Stimulated activated CD4-positive, alpha-beta T cell treated with anti-CD3 and anti-CD28 coated beads, Interleukin-12 subunit alpha, Interleukin-12 subunit beta, amount 100 ng/mL, for 4 hours (primary cell): ENCODE measurements around the gene HES7.
"Not testable (repeated sequence)": the region's sequence is repeated elsewhere in the genome, so short reads cannot be mapped to it uniquely, and the experiment has no call there.

Experiments used
- DNase-seq: peaks from one replicate; pipeline ENCODE4 v3.0.0-alpha.2; 2020

HES7 gene

DNA sequence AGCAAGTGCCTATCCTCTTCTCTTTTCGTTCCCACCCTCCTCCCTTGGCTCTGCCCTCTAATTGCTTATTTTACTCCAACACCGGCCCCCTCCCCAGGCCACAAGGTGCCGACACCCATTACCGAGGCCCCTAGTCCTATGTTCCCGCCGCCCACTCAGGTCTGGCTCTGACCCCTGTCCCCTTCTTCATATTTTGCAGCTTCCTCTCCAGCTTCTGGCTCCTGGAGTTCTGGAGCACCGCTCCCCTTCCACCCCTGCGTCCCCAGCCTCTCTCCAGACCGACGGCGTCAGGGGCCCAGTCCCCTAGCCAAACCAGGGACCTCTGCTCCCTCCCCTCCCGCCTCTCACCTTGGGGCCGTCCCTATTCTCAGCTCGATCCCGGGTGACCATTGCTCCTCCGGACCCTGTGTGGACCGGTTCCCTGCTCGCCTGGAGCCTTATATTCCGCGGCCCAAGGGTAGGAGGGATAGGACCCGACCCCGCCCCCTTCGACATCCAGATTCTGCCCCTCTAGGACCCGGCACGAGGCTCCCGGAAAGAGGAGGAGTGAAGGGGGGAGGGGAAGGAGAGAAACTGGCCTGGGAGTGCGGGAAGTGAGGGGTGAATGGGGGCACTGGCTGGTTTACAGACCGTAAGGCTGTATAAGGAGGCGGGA, at the start of gene HES7:
HES7 (minus strand) TSS at position 412 of the 655 bp plus-strand sequence; CDS start at position 390, 22 bp downstream.
- peak; percentile 11 for DNase-seq

DNA sequence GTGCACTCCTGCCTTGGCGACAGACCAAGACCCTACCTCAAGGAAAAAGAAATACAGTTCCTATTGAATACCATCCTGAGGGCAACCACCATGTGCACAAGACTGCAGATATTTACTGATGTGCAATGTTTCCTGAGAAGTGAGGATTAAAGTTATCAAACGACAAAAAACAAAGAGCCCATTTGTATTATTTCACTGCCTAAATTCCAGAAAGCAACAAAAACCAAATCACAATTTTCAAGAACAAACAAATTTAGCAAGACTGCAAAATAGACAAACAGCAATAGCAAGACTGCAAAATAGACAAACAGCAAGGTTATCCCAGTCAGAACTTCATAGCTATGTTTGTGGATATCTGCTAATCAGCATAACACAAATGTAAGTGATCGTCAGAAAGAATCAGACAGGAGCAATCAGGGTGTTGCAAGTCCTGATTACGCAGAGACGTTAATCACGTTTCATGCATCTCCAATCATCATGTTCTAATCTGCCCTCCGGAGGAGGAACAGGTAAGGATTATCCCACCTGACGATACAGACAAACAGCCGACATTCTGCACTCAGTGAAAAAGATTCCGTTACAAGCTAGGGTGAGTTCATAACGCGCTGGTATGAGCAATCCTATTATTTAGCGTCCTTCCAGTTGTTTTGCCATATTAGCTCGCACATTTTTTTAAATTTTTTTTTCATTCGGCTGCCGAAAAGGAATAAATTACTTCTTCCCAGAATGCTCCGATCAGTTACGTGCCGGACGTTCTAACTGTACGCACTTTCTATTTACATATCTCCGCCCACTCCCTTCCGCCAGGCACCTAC, 49.4 kb upstream of the HES7 start:
- DNase-seq: peak; percentile 66

DNA sequence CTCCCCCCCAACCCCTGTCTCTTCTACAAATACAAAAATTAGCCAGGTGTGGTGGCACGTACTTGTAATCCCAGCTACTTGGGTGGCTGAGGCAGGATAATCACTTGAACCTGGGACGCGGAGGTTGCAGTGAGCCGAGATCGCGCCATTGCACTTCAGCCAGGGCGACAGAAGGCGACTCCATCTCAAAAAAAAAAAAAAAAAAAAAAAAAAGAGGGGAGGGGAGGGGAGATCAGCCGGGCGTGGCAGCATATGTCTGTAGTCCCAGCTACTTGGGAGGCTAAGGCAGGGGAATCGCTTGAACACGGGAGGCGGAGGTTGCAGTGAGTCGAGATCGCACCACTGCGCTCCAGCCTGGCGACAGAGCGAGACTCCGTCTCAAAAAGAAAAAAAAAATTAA, 46.3 kb upstream of the HES7 start:
- DNase-seq: not testable (repeated sequence)

DNA sequence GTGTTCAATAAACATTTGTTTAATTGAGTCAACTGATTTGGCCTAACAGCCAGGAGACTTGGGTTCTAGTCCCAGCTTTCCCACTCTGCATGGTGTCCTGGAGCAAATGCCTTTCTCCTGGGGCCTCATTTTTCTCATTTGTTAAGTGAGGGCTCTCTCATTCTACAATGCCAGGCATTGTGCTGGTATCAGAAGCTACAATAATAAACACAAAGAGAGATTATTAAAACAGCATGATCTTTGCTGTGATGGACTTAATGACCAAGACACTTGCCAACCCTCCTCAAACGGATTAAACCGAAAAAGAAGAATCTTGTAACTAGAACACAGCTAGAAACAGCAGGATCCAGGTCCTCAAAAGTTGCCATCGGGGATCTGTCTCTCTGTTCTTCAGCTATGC, 43.6 kb upstream of the HES7 start:
- DNase-seq: no peak

DNA sequence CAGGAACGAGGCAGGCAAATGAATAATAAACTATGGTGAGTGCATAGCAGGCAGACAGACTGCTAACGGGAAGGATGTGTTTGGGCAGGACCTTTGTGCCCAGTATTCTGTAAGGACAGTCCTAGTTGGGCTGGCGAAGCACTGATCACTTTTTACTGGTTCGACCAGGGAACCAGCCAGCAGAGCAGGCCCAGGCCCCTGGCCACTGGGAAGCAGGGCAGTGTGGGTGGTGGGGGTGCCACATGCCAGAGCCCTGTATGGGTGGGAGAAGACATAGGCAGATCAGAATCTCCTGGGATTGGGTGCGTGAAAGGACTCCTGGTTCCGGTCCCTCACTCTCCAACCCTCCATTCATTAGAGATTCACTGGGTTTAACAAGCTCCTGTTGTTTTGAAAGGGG, 42.8 kb upstream of the HES7 start:
- no peak for DNase-seq

DNA sequence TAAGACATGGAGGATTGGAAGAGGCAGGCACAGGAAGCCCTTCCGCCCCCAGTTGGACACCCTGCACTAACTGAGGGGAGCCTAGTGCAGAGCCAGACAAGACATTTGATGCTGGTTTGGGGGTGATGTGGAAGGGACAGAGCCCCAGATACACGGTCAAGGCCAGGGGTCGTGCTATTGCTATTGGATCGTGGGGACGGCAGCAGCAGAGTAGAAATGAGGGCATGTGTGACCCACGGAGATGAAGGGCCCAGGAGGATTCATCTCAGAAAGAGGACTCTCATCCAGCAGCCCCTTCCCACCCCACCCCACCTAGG, 40.9 kb upstream of the HES7 start:
- DNase-seq: no peak

DNA sequence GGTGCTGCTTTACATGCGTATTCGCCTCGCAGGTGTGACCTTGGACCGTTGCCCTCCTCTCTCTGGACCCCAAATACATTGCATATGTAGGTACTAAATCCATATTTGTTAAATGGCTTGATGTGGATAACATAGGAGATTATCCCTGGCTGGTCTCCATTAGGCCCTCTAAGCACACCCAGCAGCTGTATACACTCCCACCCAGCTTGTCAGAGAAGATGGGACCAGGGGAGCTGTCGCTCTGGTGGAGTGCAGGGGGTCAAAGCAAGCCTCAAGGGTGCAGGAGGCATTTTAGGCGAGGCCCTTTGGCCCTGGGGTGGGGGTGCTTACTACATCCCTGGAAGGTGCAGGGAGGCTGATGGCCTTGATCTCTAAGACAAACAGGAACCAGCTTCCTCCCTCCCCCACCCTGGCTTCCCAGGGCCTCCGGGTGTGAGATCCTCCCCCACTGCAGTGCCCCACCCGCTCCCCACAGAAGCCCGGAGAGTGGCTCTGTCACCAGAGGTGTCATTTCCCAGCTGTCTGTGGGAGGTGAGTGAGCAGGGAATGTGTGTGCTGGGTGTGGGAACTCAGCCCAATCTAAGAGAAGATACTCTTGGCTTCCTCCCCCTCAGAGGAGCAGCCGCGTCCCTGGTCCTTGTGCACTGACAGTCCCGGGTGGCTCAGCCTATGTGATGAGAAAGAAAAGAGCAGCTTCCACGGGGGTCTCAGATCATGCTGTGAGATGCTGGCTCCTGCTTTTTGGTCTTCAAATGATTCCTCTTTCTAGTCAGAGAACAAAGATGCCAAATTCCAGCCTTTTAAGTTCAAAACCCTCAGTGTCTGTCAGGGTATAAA, 40.3 kb upstream of the HES7 start:
- DNase-seq: peak; percentile 60

DNA sequence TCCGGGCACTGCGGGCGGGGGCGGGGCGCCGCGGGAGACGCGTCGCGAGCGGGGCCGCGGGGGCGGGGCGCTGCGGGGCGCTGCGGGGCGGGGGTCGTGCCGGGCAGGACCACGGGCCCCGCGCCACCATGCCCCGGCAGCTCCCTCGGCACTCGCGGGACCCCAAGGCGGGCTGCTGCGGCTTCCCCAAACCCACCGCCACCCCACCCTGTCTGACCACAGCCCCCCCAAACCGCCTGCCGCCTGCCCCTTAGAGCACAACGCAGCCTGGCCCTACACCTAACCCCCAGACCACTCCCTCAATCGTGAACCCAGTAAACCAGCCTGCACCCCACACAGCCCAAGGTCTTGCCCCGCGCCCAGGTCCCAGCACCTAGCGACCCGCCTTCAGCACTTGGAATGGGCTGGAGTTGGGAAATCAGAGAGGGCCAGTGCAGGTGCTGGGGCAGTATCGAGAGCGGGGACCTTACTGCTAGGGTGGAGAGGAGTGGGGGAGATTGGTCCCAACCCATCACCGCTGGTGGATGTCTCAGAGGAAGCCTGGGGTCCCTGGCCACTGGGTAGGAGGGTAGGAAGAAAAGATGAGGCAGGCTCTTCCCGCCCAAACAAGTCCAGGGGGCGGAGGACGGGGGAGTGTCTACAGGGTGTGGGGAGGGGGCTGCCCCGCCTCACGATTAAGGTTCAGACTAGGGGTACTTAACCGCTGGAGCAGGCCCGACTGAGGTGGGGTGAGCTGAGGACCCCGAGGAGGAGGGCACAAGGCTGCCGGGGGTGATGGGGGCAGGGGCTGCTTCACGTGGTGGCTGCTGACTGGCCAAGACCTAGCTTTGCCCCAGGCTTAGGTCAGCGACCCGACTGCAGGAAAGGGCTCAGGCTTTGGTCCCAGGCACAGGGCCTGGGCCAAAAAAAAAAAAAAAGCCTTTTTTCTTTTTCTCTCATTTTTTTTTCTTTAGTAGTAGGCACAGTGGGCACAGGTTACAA, 39.4 kb upstream of the HES7 start:
- no peak for DNase-seq

DNA sequence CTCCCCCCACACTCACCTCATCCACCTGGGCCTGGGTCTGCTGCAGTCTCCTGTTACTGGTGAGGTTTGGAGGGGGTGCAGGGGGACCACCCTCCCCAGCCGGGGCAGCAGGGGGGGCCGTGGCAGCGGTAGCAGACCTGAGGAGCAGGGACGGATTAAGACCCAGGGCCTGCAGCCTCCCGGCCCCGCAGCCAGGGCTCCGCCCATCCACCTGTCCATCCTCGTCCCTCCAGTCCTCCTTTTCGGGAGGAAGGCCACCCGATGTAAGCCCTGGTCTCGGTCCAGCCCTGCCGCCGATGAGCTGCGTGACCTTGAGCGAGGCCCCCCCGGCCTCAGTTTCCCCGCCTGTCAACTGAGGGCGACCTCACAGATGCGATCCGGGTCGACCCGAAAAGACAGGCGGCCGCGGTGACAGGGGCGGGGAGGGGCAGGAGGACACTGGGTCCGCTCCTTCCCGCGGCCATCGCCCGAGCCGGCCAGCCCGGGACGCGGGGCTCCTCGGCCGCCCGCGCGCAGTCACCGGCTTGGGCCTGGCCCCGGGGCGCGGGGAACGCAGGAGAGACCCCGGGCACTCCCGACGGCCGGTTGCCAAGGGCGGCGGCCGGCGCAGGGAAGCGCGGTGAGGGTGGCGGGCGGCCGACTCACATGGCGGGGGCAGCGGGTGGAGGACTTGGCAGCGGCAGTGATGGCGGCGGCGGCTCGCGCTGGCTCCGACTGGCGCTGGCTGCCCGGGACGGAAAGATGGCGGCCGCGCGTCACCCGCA, 38.5 kb upstream of the HES7 start, which contains the start of gene VAMP2:
VAMP2 (minus strand) TSS at position 716 of the 764 bp plus-strand sequence; CDS start at position 647, 69 bp downstream.
- peak; percentile 80 for DNase-seq

DNA sequence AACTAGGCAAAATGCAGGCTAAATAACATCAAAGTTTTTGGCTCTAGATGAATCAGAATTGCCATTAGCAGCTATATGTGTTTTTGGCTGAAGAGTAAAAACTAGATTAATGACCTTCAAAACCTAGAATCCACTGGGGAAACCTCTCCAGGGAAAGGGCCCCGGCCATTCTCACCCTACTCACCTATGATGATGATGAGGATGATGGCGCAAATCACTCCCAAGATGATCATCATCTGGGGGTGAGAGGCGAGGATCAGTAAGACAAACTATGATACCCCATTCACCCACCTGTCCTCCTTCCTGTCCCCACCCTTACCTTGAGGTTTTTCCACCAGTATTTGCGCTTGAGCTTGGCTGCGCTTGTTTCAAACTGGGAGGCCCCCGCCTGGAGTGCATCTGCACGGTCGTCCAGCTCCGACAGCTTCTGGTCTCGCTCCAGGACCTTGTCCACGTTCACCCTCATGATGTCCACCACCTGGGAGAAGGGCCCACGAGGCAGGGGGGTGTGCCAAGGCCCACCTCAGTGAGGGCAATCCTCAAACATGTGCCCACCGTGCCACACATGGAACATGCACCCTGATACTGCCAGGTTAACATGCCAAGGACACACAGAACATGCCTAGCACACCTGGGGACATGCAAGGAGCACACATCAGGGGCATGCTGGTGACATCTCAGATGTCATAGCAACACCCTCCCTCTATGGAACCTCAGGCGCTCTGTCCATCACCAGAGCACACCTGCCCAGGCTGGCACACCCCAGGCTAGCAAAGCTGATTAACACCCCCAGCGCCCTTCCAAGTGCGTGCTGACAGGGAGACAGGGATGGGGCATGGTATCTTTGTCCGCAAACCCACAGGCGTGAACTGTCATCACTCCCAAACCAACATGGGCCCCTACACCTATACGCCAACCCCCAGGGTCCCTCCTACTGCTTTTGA, 37.7 kb upstream of the HES7 start:
- DNase-seq: no peak

DNA sequence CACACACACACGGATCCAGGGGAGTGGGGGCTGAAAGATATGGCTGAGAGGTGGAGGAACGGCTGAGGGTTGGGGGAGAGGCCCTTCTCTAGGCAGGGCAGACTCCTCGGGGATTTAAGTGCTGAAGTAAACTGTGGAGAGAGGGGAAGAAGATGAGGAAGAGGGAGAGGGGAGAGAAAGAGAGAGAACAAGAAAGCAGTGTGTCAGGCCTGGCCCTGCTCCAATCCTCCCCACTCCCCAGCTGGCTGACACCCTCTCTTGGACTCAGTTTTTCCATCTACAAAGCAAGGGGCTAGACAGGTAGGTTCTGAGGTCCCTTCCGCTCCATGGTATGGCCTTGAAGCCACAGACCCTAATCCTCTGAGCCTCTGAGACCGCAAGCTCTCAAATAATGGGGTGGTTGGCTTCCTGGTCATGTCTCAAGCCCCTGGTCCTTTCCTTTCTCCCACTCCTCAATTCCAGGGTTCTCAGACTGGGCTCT, 36.9 kb upstream of the HES7 start:
- DNase-seq: no peak

DNA sequence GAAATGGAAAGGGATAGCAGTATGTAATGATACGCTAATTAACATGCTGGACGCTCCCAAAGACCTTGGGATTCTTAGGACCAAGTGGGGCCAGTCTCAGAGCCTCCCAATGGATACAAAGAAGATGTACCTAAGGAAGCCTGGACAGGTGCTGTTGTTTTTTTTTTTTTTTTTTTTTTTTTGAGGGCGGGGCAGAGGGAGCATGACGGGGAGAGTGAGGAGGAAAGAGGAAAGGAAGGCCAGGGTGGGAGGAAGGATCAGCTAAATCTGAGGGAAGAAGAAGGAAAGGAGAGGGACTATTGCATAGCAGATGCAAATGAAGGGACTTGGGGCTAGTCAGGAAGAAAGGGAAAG, 36.3 kb upstream of the HES7 start:
- DNase-seq: no peak

DNA sequence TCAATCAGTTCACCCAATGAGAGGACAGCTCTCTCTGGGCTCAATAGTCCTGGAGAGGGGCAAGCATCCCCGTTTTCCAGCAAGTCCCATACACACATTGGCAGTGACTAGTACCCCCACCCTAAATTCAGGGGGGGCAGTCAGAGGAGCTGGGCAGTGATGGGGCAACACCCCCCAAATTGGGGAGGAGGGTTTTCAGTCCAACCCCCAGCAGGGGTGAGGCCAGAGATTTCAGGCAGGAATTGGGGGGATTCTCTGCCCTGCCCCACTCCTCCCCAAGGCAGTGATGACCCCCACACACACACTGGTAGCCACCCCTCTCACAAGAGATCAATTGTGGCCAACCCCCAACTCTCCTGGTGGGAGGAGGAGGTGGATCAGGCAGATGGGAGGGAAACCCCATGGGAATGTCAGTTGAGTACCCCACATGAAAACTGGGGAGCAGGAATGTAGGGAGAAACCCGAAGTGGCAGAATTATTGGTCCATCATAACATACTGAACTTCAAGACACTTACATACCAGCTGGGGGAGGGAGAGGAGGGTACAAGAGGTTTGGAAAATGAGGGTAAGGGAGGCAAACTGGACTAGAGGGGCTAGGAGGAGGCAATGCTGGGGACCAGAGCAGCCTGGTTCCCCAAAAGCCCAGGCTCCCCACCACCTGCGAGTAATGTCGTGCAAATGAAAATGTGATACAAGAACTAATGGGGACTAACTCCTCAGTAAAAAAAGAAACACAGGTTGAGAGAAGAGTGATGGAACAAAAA, 35.7 kb upstream of the HES7 start:
- DNase-seq: no peak

DNA sequence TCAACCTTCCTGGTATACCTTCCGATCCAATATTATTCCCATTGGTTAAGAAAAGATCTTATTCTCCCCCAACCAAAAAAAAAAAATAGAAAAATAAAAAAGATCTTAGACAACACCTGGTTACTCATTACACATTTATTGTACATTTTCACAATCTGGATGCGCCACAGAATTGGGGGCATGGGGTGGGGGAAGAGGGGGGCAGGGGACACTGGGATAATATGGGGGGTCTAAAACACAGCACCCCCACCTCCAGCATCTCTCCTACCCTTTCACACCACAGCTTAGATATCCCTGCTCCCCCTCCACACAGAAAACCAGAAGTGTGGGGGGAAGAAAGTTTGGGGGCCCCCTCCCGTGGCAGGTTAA, 35.1 kb upstream of the HES7 start:
- DNase-seq: no peak

DNA sequence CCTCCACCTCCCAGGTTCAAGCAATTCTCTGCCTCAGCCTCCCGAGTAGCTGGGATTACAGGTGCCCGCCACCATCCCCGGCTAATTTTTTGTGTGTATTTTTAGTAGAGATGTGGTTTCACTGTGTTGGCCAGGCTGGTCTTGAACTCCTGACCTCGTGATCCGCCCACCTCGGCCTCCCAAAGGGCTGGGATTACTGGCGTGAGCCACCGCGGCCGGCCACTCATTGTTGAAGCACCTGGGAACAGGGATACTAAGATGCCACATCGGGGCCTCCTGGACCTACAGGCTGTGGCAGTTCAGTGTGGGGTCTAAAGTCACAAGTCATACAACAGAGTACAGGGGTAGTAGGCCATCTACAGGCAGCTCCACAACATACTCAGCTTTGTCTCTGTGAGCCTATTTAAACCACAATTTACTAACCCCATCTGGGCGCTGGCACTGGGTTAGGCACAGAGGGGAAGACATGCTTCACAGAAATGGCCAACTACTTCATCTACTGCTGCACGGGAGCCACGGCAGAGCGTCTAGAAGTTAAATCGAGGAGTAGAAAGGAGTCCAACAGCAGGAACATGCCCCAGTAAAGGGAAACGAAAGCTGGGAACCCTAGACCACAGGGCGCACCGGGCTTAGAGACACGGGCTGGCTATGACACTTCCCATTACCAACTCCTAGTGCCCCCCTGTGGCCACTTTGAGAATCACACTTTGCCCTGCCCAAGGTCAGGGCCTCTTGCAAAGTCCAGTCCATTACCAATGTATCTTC, 34.5 kb upstream of the HES7 start:
- DNase-seq: peak; percentile 85

DNA sequence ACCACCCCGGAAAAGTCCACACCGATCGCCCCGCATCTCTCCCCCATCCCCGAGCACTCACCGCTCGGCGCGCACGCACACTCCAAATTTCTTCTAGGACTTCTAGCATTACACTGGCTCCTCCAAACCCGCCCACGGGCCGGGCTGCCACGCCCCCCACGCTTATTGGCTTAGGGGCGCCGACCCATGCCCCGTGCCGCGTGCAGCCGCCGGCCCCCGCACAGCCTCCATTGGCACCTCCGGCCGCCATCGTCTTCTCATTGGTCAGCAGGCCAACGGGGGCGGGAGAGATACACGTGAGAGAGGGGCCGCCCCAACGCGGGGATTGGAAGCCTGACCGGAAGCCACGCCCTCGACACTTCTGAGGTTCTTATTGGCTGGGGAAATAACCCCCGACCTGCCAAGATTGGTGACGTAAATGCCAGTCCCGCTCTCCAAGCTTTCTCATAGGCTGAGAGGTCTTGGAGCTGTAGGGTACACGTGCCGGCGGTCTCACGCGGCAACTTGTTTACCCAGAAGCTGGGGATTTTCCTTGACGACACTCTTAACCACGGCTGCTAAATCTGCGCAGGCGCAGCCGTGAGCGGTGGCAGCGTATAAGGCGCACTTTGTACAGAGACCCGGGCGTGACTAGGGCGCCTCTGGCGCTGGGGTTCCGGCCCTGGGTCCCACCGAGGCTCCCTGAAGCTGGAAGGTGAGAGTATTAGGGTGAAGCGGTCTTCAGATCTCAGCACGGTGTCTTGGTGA, 32.5 kb upstream of the HES7 start:
- peak; percentile 99 for DNase-seq

DNA sequence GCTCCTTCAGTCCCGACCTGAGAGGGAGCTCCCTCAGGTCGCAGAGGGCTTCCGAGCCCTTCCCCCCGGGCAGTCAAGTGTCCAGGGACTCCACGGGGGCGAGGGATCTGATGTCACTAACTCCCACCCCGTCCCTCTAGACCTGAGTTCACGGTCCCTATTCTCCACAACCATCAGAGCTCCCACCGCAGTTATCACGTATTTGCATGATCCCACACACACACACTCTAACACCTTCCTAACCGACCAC, 32.0 kb upstream of the HES7 start:
- DNase-seq: no peak

DNA sequence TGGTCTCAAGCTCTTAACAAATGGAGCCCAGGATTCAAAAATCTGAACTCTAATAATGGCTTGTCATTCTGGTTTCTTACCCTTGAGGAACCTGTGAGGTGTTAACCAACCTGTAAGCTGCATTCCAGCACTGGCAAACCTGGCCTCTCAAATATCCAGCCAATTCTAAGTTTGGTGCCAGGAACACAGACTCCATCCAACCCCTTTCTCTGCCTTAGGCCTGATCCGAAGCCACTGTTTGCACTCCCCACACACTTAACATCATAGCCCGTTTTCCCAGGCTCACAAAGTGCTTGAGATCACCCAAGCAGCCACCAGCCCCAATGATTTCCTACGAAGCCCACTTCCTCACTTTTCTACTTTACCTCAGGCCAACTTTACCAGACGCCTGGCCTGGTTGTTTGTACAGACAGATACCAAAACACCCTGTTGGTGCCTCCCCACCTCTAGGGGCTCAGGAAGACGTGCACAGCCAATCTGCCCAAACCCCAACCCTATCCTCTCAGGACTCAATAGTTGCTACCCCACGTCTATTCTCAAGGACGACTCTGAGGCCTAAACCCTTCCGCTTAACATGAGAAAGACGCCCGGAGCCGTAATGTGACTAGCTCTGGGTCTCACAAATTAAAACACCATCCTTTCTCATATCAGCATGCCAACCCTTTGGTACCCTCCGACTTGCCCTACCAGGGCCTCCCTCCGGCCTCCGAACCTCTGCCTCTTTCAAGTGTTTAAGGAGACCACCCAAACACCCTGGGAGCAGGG, 31.5 kb upstream of the HES7 start:
- DNase-seq: no peak
